K562 (cell line): Measurements from ENCODE around the gene PSMD2. TPM values are rescaled to one million over a fixed set of nuclear protein-coding genes. Genes with fewer than 3 reads are reported as not detected.
A peak's percentile ranks its signal among the peaks of the same experiment; 100 is the strongest.

ENCODE experiments used
- ATAC-seq: fragments of 200-7000 bp; cut with Tn5 transposase; 3 replicates; pipeline ENCODE4 v1.9.1; 2020; ENCODE audit warnings: moderate library complexity
- BruUV-seq: library from RNA; stranded (reverse); fragments of 400-500 nt; replicated peaks from 2 replicates; lab custom pipeline; 2021; lab: Mats Ljungman, UMichigan
- CTCF ChIA-PET: fragments of 300-600 bp; formaldehyde crosslinking; extraction: SDS; loops from one replicate; lab custom pipeline; 2021; ENCODE audit warnings: low intra/inter-chr PET ratio; lab: Yijun Ruan, JAX
- POLR2A ChIA-PET: fragments of 300-600, 350-650 bp; sonication (Branson Sonifier 250); formaldehyde crosslinking; extraction: SDS; loops from one replicate; lab custom pipeline; 2021; ENCODE audit warnings: antibody characterized with exemption, inconsistent platforms; lab: Yijun Ruan, JAX
- DNase-seq, 4 experiments: peaks; one replicate each; pipeline versions ENCODE4 v3.0.0 to v3.0.0-alpha.2; 2011 to 2018; ENCODE audit warnings: low spot score in 3 of 4, mixed read lengths in 3 of 4; ENCODE audit errors: extremely low read depth in 1 of 4
- FAIRE-seq: peaks from 2 replicates; lab custom pipeline; 2011; peaks lifted over from hg19 to GRCh38; lab: Jason Lieb, UNC
- H2AFZ ChIP-seq: 2 replicates; pipeline ENCODE4 v1.6.0; 2011; ENCODE audit warnings: low read depth, low read length, control low read depth, inconsistent platforms
- H3K27ac ChIP-seq: fragments of 200-600 bp; 3 replicates; pipeline ENCODE4 v1.8.0; 2011; ENCODE audit warnings: low read depth, mild to moderate bottlenecking, control low read depth, inconsistent platforms, low read length, moderate library complexity, mixed read lengths; ENCODE audit errors: extremely low read depth
- H3K27me3 ChIP-seq, 2 experiments: fragments of 300-600 bp in 1 of 2; 2 replicates in 1 of 2; 3 replicates in 1 of 2; pipeline versions ENCODE4 v1.6.0 to v1.8.0; 2011; ENCODE audit warnings: inconsistent platforms in 2 of 2, low read length in 2 of 2, mild to moderate bottlenecking in 1 of 2, mixed read lengths in 1 of 2, moderate library complexity in 1 of 2; ENCODE audit not compliant: control insufficient read depth in 2 of 2, insufficient read depth in 2 of 2
- H3K36me3 ChIP-seq: fragments of 300-600 bp; 3 replicates; pipeline ENCODE4 v1.8.0; 2011; ENCODE audit warnings: mild to moderate bottlenecking, low read length, inconsistent platforms; ENCODE audit not compliant: control insufficient read depth, insufficient read depth
- H3K4me1 ChIP-seq, 2 experiments: fragments of 200-600 bp in 1 of 2; replicated peaks in 1 of 2; 2 replicates in 1 of 2; 3 replicates in 1 of 2; pipeline versions ENCODE4 v1.5.1 to v1.8.0; 2011; ENCODE audit warnings: inconsistent platforms in 2 of 2, low read length in 2 of 2, mild to moderate bottlenecking in 1 of 2, mixed read lengths in 1 of 2, moderate library complexity in 1 of 2; ENCODE audit not compliant: control insufficient read depth in 2 of 2, insufficient read depth in 2 of 2
- H3K4me2 ChIP-seq: 2 replicates; pipeline ENCODE4 v1.6.1; 2011; ENCODE audit warnings: low read length, control low read depth, inconsistent platforms, mixed read lengths; ENCODE audit not compliant: insufficient read depth
- H3K4me3 ChIP-seq: fragments of 200-600 bp; sonication (generic), shearing (Covaris generic); 2 replicates; pipeline ENCODE4 v1.5.1; 2016; ENCODE audit warnings: control low read depth, inconsistent platforms
- H3K79me2 ChIP-seq: fragments of 200-600 bp; 3 replicates; pipeline ENCODE4 v1.8.0; 2011; ENCODE audit warnings: low read length, inconsistent platforms; ENCODE audit not compliant: control insufficient read depth, insufficient read depth
- H3K9ac ChIP-seq, 2 experiments: 2 replicates each; pipeline versions ENCODE4 v1.6.0 to v1.6.1; 2011; ENCODE audit warnings: low read depth in 2 of 2, low read length in 2 of 2, control low read depth in 1 of 2, inconsistent platforms in 1 of 2, mild to moderate bottlenecking in 1 of 2, mixed read lengths in 1 of 2; ENCODE audit not compliant: insufficient read depth in 1 of 2
- H3K9me1 ChIP-seq: one replicate; pipeline ENCODE4 v1.6.0; 2011; ENCODE audit warnings: inconsistent platforms, mild to moderate bottlenecking, low read length, moderate library complexity; ENCODE audit not compliant: control insufficient read depth, insufficient read depth
- H3K9me3 ChIP-seq: replicated peaks from 2 replicates; pipeline ENCODE4 v1.5.1; 2011; ENCODE audit warnings: low read depth, low read length, inconsistent platforms; ENCODE audit not compliant: control insufficient read depth, insufficient read depth
- H4K20me1 ChIP-seq: replicated peaks from 2 replicates; pipeline ENCODE4 v1.6.1; 2011; ENCODE audit warnings: low read length, inconsistent platforms, mixed read lengths; ENCODE audit not compliant: control insufficient read depth, insufficient read depth
- BRD4 ChIP-seq: fragments of 200-600 bp; sonication (generic); IDR thresholded peaks from 2 replicates; pipeline ENCODE4 v1.6.1; 2017; ENCODE audit warnings: inconsistent platforms
- CREM ChIP-seq: IDR thresholded peaks from 2 replicates; pipeline ENCODE4 v1.6.1; 2014; ENCODE audit warnings: antibody characterized with exemption, low read depth
- E2F1 ChIP-seq: sonication (generic); formaldehyde crosslinking; IDR thresholded peaks from 2 replicates; pipeline ENCODE4 v1.8.1; 2023; ENCODE audit warnings: mild to moderate bottlenecking, missing genetic modification reagents, moderate library complexity
- FOXA3 ChIP-seq, 2 experiments: fragments of 450-650 bp in 1 of 2; sonication (generic) in 1 of 2; formaldehyde crosslinking; IDR thresholded peaks in 1 of 2; conservative IDR thresholded peaks in 1 of 2; 2 replicates each; pipeline versions ENCODE4 v1.4.0 to v1.8.0; 2020 to 2022; ENCODE audit warnings: mild to moderate bottlenecking in 2 of 2, missing genetic modification reagents in 1 of 2
- HDGF ChIP-seq: fragments of 450-650 bp; IDR thresholded peaks from 2 replicates; pipeline ENCODE4 v1.6.1; 2016
- HNRNPH1 ChIP-seq: fragments of 200-400 bp; formaldehyde crosslinking; optimal IDR thresholded peaks from 2 replicates; pipeline ENCODE3; 2017; ENCODE audit warnings: low read depth, mild to moderate bottlenecking, low read length, moderate library complexity
- MYC ChIP-seq, 2 experiments: fragments of 250-450 bp in 1 of 2; sonication (Bioruptor Pico) in 1 of 2; IDR thresholded peaks; 2 replicates each; pipeline versions ENCODE4 v1.5.1 to v1.6.1; 2012 to 2021; ENCODE audit warnings: low read depth in 2 of 2, borderline replicate concordance in 1 of 2, improper control_type of control experiment in 1 of 2, low read length in 1 of 2, mild to moderate bottlenecking in 1 of 2, moderate library complexity in 1 of 2
- NR4A1 ChIP-seq, 2 experiments: fragments of 250-450 bp in 1 of 2; fragments of 450-650 bp in 1 of 2; sonication (Bioruptor Pico) in 1 of 2; IDR thresholded peaks; 2 replicates each; pipeline versions ENCODE4 v1.4.0 to v1.6.1; 2016 to 2020; ENCODE audit warnings: mild to moderate bottlenecking in 2 of 2, missing compliant biosample characterization in 1 of 2, missing genetic modification characterization in 1 of 2, moderate library complexity in 1 of 2
- NRF1 ChIP-seq, 2 experiments: fragments of 450-650 bp; IDR thresholded peaks in 1 of 2; conservative IDR thresholded peaks in 1 of 2; 2 replicates each; pipeline ENCODE4 v1.6.1; 2014; ENCODE audit warnings: mild to moderate bottlenecking in 2 of 2
- PHF8 ChIP-seq: fragments of 200-600 bp; sonication (generic); IDR thresholded peaks from 2 replicates; pipeline ENCODE4 v1.6.1; 2012; ENCODE audit warnings: mixed run types, mild to moderate bottlenecking, inconsistent platforms, low read length, moderate library complexity, borderline replicate concordance
- POLR2G ChIP-seq: fragments of 200-400 bp; formaldehyde crosslinking; IDR thresholded peaks from 2 replicates; pipeline ENCODE4 v1.6.1; 2017; ENCODE audit warnings: low read depth, mild to moderate bottlenecking, antibody characterized with exemption, low read length, moderate library complexity
- RBFOX2 ChIP-seq: fragments of 200-400 bp; formaldehyde crosslinking; IDR thresholded peaks from 2 replicates; pipeline ENCODE4 v1.6.1; 2017; ENCODE audit warnings: low read depth, mild to moderate bottlenecking, low read length, moderate library complexity
- ZFP1 ChIP-seq: fragments of 450-650 bp; formaldehyde crosslinking; IDR thresholded peaks from 2 replicates; pipeline ENCODE4 v1.4.0; 2020; ENCODE audit warnings: mild to moderate bottlenecking, mixed read lengths
- ZFX ChIP-seq: sonication (generic); formaldehyde crosslinking; IDR thresholded peaks from 2 replicates; pipeline ENCODE4 v1.8.0; 2022; ENCODE audit warnings: mild to moderate bottlenecking, missing genetic modification reagents, moderate library complexity
- WGBS: fragments of 100-300 bp; shearing (Covaris generic); methylation state at CpG from one replicate; pipeline ENCODE4 v1.1.6; 2016; ENCODE audit warnings: low coverage, mixed read lengths; ENCODE audit not compliant: insufficient coverage; ENCODE audit errors: missing lambda C conversion rate; 5-methylcytosine and 5-hydroxymethylcytosine counted together
- in situ Hi-C: fragments of 300-500 bp; cut with MboI; formaldehyde crosslinking; loops from 4 replicates; pipeline ENCODE4 v1.15.0; 2018; ENCODE audit warnings: inconsistent platforms, mixed read lengths
- intact Hi-C: fragments of 100-400 bp; cut with micrococcal nuclease; formaldehyde crosslinking; loops from 2 replicates; pipeline ENCODE4 v1.14.2; 2022
- polyA plus RNA-seq, 8 experiments: library from polyadenylated mRNA; depleted of rRNA in 4 of 8; stranded (reverse) in 5 of 8; unstranded in 3 of 8; fragments of >200 nt; fragmentation: Nextera tagmentation in 2 of 8; fragmentation: Illumina TruSeq in 1 of 8; extraction: Ambion mirVana in 2 of 8; extraction: Trizol in 1 of 8; gene quantifications; 2 replicates each; pipeline versions ENCODE4 v1.2.1 to v1.2.3, GENCODE V29; 2011 to 2014; ENCODE audit warnings: inconsistent platforms in 1 of 8, missing spikeins in 1 of 8
- total RNA-seq, 7 experiments: library from RNA; depleted of rRNA in 6 of 7; stranded (reverse); fragments of >200 nt in 6 of 7; fragmentation: Illumina TruSeq in 2 of 7; extraction: Trizol in 2 of 7; gene quantifications; 2 replicates each; pipeline versions ENCODE4 v1.2.1 to v1.2.3, GENCODE V29; 2011 to 2021; ENCODE audit warnings: low replicate concordance in 1 of 7
- TF ChIP-seq, protein P1 (sequence below): fragments of 250-450 bp; sonication (Bioruptor Pico); IDR thresholded peaks from 2 replicates; pipeline ENCODE4 v1.9.0; 2021; ENCODE audit warnings: mild to moderate bottlenecking
- TF ChIP-seq, protein P2 (sequence below): sonication (generic); formaldehyde crosslinking; IDR thresholded peaks from 2 replicates; pipeline ENCODE4 v1.8.0; 2022; ENCODE audit warnings: mild to moderate bottlenecking, missing genetic modification reagents, borderline replicate concordance

The PSMD2 gene
- total and polyA plus RNA-seq, 9 of the 15 experiments (the other 6 are each of a cell fraction or from before 2014, with no cell fraction given) = 152 to 484 (median 295) TPM

- H4K20me1 ChIP-seq = peaks cover 41% of the 10 kb centered on the region
- H3K27ac ChIP-seq = peak overlapping the region; percentile 94
- H3K4me2 ChIP-seq = peak overlapping the region; percentile 99
- POLR2A ChIA-PET = interaction anchor here (0.6 to 2.3 kb wide), 8 partner anchors 11 to 102 kb away, joined by 3 to 24 read pairs (median 6); partner anchors contain the start of gene PSMD2
- 0% methylated on average over 22 of the region's 89 CpGs for WGBS
- CTCF ChIA-PET = no interaction called here
- H3K27me3 ChIP-seq = no peaks in the 10 kb centered on the region
- H3K79me2 ChIP-seq = peaks cover 56% of the 10 kb centered on the region
- H3K4me1 ChIP-seq = peaks cover 13 to 36% of the 10 kb centered on the region in 2 experiments; a peak in 4 of 5 replicates
- peak overlapping the region; percentile 100 for H3K4me3 ChIP-seq
- no peak for FAIRE-seq
- H2AFZ ChIP-seq = no peak overlapping the region
- intact Hi-C loops = loop anchor here (2.0 kb wide), 1 partner anchor 16 kb away; the partner anchor contains the start of gene PSMD2
- peaks cover 13% of the 10 kb centered on the region for H3K9me1 ChIP-seq
- no TSS peak for BruUV-seq
- H3K9ac ChIP-seq = peak overlapping the region; percentile 99 to 100
- no peaks in the 10 kb centered on the region for H3K9me3 ChIP-seq
- ATAC-seq = peak; percentile 70
- peaks cover 48% of the 10 kb centered on the region for H3K36me3 ChIP-seq
- DNase-seq = peak; percentile 70 to 86 (median 78)
- in situ Hi-C loops = no loop called here
- 0 out of 2 replicates have a peak, but pooled peaks have one; percentile 24 for TF ChIP-seq CREM
- no peak for TF ChIP-seq NR4A1 (CRISPR knock-in tag; IDR thresholded peaks at IDR 0.05)
- TF ChIP-seq NR4A1 (tag; IDR thresholded peaks at IDR 0.05) = no peak
- TF ChIP-seq, protein P1, sequence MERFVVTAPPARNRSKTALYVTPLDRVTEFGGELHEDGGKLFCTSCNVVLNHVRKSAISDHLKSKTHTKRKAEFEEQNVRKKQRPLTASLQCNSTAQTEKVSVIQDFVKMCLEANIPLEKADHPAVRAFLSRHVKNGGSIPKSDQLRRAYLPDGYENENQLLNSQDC (CRISPR knock-in tag) = no peak
- no peak; the same call in 1 of the 2 replicates for TF ChIP-seq MYC (IDR thresholded peaks at IDR 0.05; ENCODE audit: low read depth, low read length)
- 0 out of 2 replicates have a peak, but pooled peaks have one; percentile 26 for TF ChIP-seq MYC (CRISPR knock-in tag; IDR thresholded peaks at IDR 0.05; ENCODE audit: borderline replicate concordance, low read depth)
- TF ChIP-seq ZFX (CRISPR knock-in tag) = peak; percentile 81
- TF ChIP-seq ZFP1 (CRISPR knock-in tag) = no peak
- TF ChIP-seq FOXA3 (CRISPR knock-in tag; conservative IDR thresholded peaks at IDR 0.05 in 1 of 2, IDR thresholded peaks at IDR 0.05 in 1 of 2) = no peak
- TF ChIP-seq, protein P2, sequence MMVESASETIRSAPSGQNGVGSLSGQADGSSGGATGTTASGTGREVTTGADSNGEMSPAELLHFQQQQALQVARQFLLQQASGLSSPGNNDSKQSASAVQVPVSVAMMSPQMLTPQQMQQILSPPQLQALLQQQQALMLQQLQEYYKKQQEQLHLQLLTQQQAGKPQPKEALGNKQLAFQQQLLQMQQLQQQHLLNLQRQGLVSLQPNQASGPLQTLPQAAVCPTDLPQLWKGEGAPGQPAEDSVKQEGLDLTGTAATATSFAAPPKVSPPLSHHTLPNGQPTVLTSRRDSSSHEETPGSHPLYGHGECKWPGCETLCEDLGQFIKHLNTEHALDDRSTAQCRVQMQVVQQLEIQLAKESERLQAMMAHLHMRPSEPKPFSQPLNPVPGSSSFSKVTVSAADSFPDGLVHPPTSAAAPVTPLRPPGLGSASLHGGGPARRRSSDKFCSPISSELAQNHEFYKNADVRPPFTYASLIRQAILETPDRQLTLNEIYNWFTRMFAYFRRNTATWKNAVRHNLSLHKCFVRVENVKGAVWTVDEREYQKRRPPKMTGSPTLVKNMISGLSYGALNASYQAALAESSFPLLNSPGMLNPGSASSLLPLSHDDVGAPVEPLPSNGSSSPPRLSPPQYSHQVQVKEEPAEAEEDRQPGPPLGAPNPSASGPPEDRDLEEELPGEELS (CRISPR knock-in tag) = no peak; the same call in 1 of the 2 replicates
- TF ChIP-seq NRF1 (conservative IDR thresholded peaks at IDR 0.05 in 1 of 2, IDR thresholded peaks at IDR 0.05 in 1 of 2) = peak; percentile 34 to 48
- peak; percentile 87 for TF ChIP-seq POLR2G
- TF ChIP-seq BRD4 = no peak
- TF ChIP-seq PHF8 = peak; percentile 49; the same call in 1 of the 2 replicates
- TF ChIP-seq HDGF = 0 out of 2 replicates have a peak, but pooled peaks have one; percentile 34
- TF ChIP-seq E2F1 (CRISPR knock-in tag) = no peak
- TF ChIP-seq RBFOX2 = peak; percentile 91
- TF ChIP-seq HNRNPH1 = no peak
Measured at GRCh38 chr3:184314700-184315542, 15.9 kb downstream of the PSMD2 start.
